22Rv1 (cell line): ENCODE data around the gene FMN1.

Source experiments
- ZFX ChIP-seq: fragments of 450-650 bp; IDR thresholded peaks from 2 replicates; pipeline ENCODE4 v1.6.1; 2017; ENCODE audit warnings: antibody characterized with exemption, borderline replicate concordance
- TF ChIP-seq, protein P1 (sequence below): fragments of 450-650 bp; IDR thresholded peaks from 2 replicates; pipeline ENCODE4 v1.5.1; 2017; ENCODE audit warnings: mild to moderate bottlenecking

DNA sequence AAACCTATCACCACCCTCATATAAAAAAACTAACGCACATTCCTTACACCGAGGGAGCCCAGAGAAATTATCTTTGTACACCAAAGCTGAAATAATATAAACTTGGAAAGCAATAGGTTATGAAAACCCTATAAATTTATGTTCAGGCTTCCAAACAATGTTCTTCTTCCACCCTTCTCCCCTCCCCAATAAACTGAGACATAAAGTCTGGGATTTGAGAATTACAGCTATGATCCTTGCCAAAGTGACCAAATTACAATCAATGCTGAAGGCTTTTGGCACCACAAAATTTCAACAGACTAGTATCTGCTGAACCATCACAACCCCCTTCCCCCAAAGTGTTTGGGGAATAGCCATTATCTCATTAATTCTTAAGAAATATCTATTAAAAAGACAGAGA lies 237.8 kb downstream of the FMN1 start:
- TF ChIP-seq, protein P1, sequence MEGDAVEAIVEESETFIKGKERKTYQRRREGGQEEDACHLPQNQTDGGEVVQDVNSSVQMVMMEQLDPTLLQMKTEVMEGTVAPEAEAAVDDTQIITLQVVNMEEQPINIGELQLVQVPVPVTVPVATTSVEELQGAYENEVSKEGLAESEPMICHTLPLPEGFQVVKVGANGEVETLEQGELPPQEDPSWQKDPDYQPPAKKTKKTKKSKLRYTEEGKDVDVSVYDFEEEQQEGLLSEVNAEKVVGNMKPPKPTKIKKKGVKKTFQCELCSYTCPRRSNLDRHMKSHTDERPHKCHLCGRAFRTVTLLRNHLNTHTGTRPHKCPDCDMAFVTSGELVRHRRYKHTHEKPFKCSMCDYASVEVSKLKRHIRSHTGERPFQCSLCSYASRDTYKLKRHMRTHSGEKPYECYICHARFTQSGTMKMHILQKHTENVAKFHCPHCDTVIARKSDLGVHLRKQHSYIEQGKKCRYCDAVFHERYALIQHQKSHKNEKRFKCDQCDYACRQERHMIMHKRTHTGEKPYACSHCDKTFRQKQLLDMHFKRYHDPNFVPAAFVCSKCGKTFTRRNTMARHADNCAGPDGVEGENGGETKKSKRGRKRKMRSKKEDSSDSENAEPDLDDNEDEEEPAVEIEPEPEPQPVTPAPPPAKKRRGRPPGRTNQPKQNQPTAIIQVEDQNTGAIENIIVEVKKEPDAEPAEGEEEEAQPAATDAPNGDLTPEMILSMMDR, result no peak
- TF ChIP-seq ZFX, result no peak
